DND-41 (cell line): Measurements from ENCODE around the gene RTN1.

Experiments used
- CTCF ChIP-seq: IDR thresholded peaks from 2 replicates; pipeline ENCODE4 v1.5.1; 2012; ENCODE audit warnings: borderline replicate concordance, low read length, moderate library complexity, mild to moderate bottlenecking; ENCODE audit not compliant: poor library complexity, severe bottlenecking; ENCODE audit errors: extremely low read depth
- EZH2 ChIP-seq: IDR thresholded peaks from 3 replicates; pipeline ENCODE4 v1.6.1; 2012; ENCODE audit warnings: borderline replicate concordance, low read depth, mild to moderate bottlenecking, moderate library complexity, low read length, inconsistent platforms; ENCODE audit not compliant: severe bottlenecking

GRCh38 chr14:59582161-59582560 is 288.4 kb downstream of the RTN1 start:
- TF ChIP-seq EZH2 (no peak), CTCF (no peak)
